HG03159 (cell line): ENCODE data around the gene KCNH4.
"Not testable (repeated sequence)": the region's sequence is repeated elsewhere in the genome, so short reads cannot be mapped to it uniquely, and the experiment has no call there.

Source experiments
- ATAC-seq: cut with Tn5 transposase; IDR thresholded peaks from one replicate; pipeline ENCODE4 v1.9.1; 2021; ENCODE audit warnings: mild to moderate bottlenecking, moderate library complexity; ENCODE audit not compliant: unreplicated experiment

KCNH4 gene

DNA sequence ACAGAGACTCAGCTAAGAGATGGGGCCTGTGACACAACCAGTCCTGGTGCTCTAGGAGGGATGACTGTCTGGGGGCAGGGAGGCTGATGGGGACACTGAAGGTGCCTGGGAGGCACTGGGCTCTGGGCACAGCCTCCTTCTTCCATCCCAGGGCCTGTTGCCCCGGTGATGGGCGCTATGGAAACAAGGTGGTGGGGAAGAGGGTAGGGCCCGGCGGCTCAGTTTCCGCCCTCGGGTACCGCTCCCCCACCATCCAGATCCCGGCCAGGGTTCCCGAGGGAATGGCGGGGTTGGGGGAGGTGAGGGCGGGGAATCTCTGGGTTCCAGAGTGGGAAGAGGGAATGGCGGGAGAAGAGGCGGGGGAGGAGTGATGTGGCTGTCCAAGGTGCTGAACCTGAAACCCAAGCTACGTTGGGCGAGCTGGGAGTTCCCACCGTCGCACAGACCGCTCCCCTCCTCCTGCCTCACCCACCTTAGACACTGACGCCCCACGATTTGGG, 981 bp downstream of the KCNH4 start:
- ATAC-seq, result no peak

DNA sequence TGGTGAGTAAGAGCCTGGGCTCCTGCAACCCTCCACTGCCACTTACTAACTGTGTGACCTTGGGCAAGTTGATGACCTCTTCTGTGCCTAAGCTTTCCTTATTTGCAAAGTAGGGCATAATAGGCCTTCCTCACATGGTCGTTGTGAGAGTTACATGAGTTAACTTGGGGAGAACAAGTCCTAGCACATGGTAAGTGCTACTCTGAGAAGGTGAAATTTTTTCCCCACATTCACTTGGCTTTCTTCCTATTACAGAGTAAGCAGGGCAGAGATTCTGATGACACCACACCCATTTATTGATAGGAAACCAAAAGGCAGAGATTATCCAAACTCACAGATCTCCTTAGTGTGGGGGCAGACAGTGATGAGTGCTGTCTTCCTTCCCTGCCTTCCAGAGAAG, 1.6 kb downstream of the KCNH4 start:
- no peak for ATAC-seq

DNA sequence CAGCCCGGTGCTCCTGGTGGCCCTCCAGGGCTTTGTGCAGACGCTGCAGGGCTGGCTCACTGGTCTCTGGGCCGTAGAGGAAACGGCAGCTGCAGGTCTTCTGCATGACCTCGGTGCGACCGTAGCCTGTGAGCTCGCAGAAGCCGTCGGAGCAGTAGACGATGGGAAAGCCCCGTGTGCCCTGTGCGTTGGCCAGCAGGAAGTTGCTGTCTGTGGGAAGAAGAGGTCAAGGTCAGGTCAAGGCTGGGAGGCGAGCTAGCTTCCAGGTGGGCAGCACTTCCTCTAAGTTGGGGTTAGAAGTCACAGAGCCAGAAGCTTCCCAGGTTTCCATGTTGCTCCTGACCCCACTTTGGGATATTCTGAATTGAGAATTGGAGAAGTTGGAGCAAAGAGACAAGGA, 2.1 kb downstream of the KCNH4 start:
- no peak for ATAC-seq

DNA sequence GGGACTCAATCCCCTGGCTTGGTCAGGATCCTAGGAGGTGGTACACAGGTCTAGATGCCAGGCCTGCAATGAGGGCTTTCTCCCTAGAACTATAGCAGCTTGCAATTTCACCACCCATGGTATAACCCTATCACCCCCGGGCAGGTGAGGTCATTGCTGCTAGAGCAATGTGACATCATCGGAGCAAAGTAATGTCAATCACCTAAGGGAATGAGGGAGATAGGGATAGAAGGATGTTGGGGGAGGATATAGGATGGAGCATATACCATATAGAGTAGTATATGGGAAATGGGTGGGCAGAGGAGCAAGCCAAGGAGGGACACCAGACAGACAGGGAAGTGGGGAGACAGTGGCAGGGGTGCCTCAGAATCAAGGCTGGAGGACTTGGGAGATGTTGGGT, 3.3 kb downstream of the KCNH4 start:
- no peak for ATAC-seq

GRCh38 chr17:42174126-42174783, 6.7 kb downstream of the KCNH4 start:
- no peak for ATAC-seq

- no peak for ATAC-seq
Observed at GRCh38 chr17:42171831-42172230, 9.1 kb downstream of the KCNH4 start.

DNA sequence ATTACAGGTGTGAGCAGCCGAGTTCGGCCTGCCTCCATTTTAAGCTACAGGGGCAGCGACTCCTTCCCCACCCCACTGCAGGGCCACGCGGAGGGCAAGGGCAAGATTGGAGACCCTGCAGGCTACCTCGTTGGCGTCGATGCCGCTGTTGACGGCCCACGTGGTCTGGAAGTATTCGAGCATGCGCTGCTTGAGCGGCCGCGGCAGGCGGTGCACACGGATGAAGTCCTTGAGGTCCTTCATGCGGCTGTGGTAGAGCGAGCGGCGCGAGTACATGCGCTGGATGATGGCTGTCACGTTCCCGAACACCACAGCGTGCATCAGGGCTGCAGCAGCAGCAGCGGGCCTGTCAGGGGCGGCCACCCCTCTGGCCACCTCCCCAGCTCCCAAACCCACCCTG, 11.6 kb downstream of the KCNH4 start:
- ATAC-seq, result no peak

- ATAC-seq, result no peak
Observed at GRCh38 chr17:42167807-42168206, 13.1 kb downstream of the KCNH4 start.

GRCh38 chr17:42166196-42166763, 14.7 kb downstream of the KCNH4 start:
- no peak for ATAC-seq

DNA sequence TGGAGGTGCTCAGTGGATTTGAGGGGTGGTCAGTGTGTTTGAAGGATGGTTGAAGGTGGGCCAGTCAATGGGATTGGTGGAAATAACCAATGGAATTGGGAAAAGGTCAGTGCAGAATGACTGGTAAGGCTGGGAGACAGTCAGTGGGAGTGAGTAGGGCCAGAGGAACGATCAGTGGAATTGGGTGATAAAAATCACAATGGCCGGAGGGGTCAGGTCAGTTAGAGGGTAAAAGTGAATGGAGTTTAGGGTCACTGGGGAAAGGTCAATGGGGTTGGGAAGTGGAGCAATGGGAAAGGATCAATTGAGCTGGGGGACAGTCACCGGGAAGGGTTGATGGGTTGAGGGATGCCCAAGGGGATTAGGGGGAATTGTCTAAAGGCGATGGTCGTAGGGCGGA, 15.2 kb downstream of the KCNH4 start:
- no peak for ATAC-seq

- ATAC-seq, result no peak
Observed at GRCh38 chr17:42163696-42164407, 17.1 kb downstream of the KCNH4 start.

DNA sequence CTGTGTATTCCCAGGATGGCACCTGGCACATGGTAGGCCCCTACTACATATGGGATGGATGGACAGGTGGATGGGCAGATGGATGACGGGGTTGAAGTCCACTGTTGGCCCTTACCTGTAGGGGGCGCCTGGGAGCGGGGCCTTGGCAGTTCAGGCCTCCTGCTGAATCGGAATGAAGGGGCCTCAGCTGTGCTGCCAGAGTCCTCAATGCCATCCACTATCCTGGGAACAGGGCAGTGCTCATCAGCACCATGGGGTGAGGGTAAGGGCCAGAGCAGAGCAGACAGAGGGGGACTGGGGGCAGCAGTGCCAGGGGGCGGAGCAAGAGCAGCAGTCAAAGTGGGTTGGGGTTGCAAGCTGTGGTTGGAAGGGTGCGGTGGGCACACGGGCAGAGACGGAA, 17.8 kb downstream of the KCNH4 start:
- ATAC-seq, result no peak

GRCh38 chr17:42160531-42160910, 20.4 kb downstream of the KCNH4 start:
- ATAC-seq, result no peak

DNA sequence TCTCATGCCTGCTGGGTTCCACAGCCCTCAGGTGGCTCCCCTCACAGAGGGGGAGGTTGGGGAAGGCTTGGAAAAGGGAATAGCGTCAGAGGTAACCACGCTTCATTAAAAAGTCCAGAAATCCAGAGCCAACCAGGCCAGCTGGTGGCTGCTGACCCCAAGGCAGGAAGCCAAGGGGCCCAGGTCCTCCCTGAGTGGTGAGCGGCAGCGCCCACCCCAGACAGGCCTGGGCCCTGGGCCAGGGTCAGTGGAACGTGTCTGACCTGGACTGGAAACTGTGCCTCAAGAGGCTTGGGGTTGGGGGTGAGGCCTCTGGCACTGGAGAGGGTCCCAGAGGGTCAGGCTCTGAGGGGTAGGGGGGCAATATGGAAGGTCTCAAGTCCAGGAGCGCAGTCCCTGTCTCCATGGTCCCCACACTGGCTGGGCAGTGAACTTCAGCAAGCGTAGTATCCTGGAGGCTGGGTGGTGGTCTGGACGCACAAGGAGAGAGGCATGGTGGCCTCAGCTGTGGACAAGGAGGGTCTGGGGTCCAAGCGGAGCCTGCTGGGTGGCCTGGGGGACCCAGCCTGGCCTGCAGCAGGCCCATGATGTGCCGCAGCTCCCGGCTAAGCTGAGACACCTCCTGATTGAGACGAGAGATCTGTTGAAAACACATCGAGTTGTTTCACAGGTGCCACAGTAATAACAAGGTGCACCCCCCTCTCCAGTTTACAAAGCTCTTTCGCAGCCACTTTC, 21.0 kb downstream of the KCNH4 start:
- no peak for ATAC-seq

DNA sequence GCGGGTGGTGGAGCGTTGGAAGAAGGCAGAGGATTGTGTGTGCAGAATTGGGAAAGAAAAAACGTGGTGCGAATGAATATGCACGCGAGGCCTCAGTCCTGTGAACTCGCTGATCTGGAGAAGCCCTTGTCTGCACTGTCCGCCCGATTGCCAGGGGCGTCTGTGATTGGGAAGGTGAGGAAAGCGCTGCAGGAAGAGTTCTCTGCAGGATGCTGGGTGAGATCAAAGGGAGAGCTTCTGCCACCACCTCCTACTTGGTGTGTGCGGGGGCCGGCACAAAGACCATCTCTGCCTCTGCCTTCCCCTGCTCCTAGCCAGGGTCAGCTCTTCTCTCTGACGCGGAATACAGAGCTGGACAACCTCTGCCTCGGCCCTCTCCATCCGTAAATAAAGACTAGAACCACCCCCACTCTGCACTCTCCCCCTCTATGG, 25.3 kb downstream of the KCNH4 start:
- no peak for ATAC-seq

GRCh38 chr17:42153919-42154742, 26.8 kb downstream of the KCNH4 start:
- no peak for ATAC-seq

DNA sequence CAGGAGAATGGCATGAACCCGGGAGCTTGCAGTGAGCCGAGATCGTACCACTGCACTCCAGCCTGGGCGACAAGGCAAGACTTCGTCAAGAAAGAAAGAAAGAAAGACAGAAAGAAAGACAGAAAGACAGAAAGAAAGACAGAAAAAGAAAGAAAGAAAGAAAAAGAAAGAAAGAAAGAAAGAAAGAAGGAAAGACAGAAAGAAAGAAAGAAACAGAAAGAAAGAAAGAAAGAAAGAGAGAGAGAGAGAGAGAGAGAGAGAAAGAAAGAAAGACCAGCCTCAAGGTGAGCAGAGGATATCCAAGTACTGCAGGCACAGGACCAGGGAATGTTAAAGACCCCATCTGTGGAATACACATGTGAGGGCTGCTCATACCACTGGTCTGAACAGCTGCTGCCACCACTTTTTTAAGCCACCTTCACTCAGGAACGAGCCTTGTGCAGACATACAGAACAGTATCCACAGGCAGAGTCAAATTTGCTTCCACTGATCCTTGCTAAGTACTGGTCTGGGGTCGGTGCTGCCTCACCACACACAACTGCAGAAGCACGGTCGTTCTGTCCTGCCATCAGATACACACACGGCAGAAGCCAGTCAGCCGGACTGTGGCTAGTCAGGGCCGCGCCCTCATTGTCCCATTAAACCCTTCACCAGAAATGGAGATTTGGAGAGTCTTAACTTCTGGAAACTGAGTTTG, 33.9 kb downstream of the KCNH4 start:
- ATAC-seq, result no peak

- ATAC-seq, result not testable (repeated sequence)
Observed at GRCh38 chr17:42143138-42143537, 37.8 kb downstream of the KCNH4 start.

DNA sequence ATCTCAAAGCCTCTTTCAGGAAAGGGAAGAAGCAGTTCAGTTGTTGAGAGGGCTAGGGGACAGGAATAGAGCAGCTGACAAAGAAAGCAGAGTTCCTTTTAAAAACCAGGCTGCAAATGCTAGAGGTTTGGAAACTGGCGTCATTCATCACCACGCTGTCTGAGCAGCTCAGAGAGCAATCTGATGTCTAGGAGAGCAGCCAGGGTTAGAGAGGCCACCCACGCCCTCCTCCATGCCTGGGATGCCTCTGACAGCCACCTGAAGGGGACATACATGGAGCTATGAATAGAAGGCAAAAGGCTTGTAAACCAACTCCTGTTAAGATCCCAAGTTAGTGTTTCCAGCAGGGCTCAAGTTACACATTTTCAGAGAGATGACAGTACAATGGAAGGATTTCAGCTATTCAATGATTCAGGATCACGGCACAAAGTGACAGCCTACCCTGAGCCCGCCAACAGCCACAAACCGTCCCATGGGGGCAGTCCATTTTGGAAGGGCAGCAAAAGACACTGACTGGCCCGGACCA, 38.5 kb downstream of the KCNH4 start:
- no peak for ATAC-seq

GRCh38 chr17:42141382-42141781, 39.6 kb downstream of the KCNH4 start:
- ATAC-seq, result no peak
